ENCODE data around the gene MATN4. TPM values are rescaled to one million over a fixed set of nuclear protein-coding genes. Genes with fewer than 3 reads are reported as not detected.
A peak's percentile ranks its signal among the peaks of the same experiment; 100 is the strongest.

Gene MATN4
- total and polyA plus RNA-seq, 2 experiments from 2014 or later: 3.3 to 5.1 TPM

DNA sequence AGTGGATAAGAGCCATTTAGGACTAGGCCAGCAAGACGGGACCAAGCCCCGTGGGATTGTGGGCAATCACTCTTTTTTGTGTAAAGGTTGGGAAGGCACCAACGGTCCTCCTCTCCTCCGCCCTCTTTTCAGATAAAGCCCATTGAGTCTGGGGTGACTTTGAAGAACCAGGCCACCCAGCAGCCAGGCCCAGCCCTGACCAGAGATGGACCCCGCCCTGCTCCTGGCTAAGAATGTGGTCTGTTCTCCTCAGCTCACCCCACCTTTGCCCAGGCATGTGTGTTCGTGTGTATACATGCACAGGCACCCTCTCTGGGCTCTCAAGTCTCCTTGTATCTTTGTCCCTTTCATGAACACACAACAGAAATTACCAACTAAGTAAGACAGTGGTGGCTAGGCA, 31.0 kb upstream of the MATN4 start (continued):
- no peak for TF ChIP-seq ZNF462 (CRISPR knock-in tag; IDR thresholded peaks at IDR 0.05)

DNA sequence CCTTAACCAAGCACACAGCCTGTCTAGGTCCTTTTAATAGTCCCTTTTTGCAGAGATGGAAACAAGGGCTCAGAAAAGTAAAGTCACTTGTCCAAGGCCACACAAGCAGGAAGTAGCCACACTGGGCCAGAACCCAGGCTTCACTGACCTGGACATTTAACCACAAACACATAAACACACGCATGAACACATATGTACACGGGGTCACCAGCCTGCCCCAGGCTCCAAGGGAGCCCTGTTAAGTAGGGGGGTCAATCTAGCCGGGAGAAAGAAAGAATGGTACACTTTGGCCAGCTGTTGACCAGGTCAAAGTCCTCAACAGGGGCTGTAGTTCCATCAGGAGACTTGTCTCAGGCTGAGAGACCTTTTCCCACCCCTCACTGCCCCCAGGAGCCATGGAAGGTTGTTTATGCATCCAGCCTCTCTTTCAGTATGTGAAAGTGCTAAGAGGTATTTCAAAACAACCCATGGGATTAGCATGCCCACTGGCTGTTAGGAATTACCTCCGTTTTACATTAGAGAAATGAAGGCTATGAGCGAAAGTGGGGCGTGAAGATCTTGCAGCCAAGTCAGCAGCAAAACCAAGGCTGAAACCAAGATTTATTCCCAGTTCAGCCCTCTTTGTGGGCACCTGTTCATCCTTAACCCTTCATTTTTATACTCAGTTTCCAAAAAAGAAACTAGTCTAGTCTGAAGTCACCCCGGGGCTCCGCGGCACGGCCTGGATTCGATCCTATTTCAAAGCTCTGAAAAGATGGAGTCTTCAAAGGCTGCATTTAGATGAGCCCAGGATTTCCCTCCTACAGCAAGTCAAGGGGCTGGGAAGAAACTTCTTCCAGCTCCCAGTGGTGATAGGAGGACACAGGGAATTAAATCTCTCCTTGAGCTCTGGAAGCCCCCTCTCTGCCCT, 30.3 kb upstream of the MATN4 start:
- H3K4me1 Mint-ChIP-seq: peaks cover 68% of the 10 kb centered on the region
- Histone ChIP-seq H2AFZ (no peak overlapping the region), H3K27ac (ENCODE audit: low read depth) (peak overlapping the region; percentile 63; the same call in 1 of the 2 replicates), H4K20me1 (replicated peaks; ENCODE audit: insufficient read depth) (0 out of 2 replicates have a peak, but pooled peaks cover 2% of the 10 kb centered on the region), H3K4me1 (ENCODE audit: insufficient read depth) (peaks cover 59% of the 10 kb centered on the region), H3K79me2 (replicated peaks; ENCODE audit: insufficient read depth) (peaks cover 73% of the 10 kb centered on the region), H3K4me2 (0 out of 2 replicates have a peak overlapping the region, but pooled peaks have one; percentile 23), H3K27me3 (ENCODE audit: insufficient read depth) (no peaks in the 10 kb centered on the region), H3F3A (replicated peaks; ENCODE audit: low read depth) (0 out of 2 replicates have a peak, but pooled peaks cover 3% of the 10 kb centered on the region), H3K9me2 (ENCODE audit: insufficient read depth) (no peaks in the 10 kb centered on the region), H3K4me3 (no peak overlapping the region), H3K36me3 (ENCODE audit: insufficient read depth) (no peaks in the 10 kb centered on the region)
- H3K27ac Mint-ChIP-seq: peak overlapping the region; percentile 80
- H3K4me3 Mint-ChIP-seq: no peak overlapping the region; the same call in 2 of the 3 replicates
- DNase-seq (ENCODE audit: low spot score) (no peak), ATAC-seq (no peak)
- H3K36me3 Mint-ChIP-seq (ENCODE audit: low read depth): peaks cover 34% of the 10 kb centered on the region
- no peaks in the 10 kb centered on the region for H3K9me3 Mint-ChIP-seq
- H3K27me3 Mint-ChIP-seq (ENCODE audit: insufficient read depth, low read depth, poor library complexity): peaks cover 7% of the 10 kb centered on the region
- TF ChIP-seq NANOG (IDR thresholded peaks at IDR 0.05; ENCODE audit: borderline replicate concordance) (no peak), CTCF (conservative IDR thresholded peaks at IDR 0.05; ENCODE audit: low read depth in 2 of 2) (no peak), JUNB (IDR thresholded peaks at IDR 0.05; ENCODE audit: unreplicated experiment) (no peak), STAT1 (IDR thresholded peaks at IDR 0.05; ENCODE audit: unreplicated experiment) (no peak), ZNF114 (CRISPR knock-in tag; IDR thresholded peaks at IDR 0.05) (no peak), REST (IDR thresholded peaks at IDR 0.05; ENCODE audit: unreplicated experiment) (no peak), ZNF331 (CRISPR knock-in tag; IDR thresholded peaks at IDR 0.05; ENCODE audit: low read depth) (no peak), CREB1 (CRISPR knock-in tag; IDR thresholded peaks at IDR 0.05; ENCODE audit: low read depth) (no peak)
- TF ChIP-seq, protein P1, sequence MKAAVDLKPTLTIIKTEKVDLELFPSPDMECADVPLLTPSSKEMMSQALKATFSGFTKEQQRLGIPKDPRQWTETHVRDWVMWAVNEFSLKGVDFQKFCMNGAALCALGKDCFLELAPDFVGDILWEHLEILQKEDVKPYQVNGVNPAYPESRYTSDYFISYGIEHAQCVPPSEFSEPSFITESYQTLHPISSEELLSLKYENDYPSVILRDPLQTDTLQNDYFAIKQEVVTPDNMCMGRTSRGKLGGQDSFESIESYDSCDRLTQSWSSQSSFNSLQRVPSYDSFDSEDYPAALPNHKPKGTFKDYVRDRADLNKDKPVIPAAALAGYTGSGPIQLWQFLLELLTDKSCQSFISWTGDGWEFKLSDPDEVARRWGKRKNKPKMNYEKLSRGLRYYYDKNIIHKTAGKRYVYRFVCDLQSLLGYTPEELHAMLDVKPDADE (IDR thresholded peaks at IDR 0.05): no peak

Data from GM23338 (cell line).